T47D (cell line): ENCODE data around the gene RPL38.

Experiments used
- DNase-seq, 2 experiments: peaks; one replicate each; pipeline versions ENCODE4 v3.0.0 to v3.0.0-alpha.2; 2011 to 2012; ENCODE audit warnings: low read depth in 1 of 2, low spot score in 1 of 2
- JUND ChIP-seq: IDR thresholded peaks from 2 replicates; pipeline ENCODE4 v1.6.1; 2012; ENCODE audit warnings: low read depth
- in situ Hi-C: cut with HindIII; loops from 2 replicates; pipeline ENCODE4 v1.10.0; 2016; ENCODE audit warnings: low sequenced_read_pairs, low pct_unique_long_range_greater_than_20kb

Gene RPL38

GRCh38 chr17:74216505-74216904 lies 13.0 kb downstream of the RPL38 start:
- TF ChIP-seq JUND = no peak
- in situ Hi-C loops = no loop called here
- no peak for DNase-seq

- in situ Hi-C loops = no loop called here
- TF ChIP-seq JUND = no peak
- DNase-seq = peak in 1 of 2 experiments; percentile 69
Observed at GRCh38 chr17:74217037-74217730, 13.7 kb downstream of the RPL38 start.

- DNase-seq = no peak
- no peak for TF ChIP-seq JUND
- in situ Hi-C loops = no loop called here
Observed at GRCh38 chr17:74217888-74218287, 14.4 kb downstream of the RPL38 start.

GRCh38 chr17:74218436-74218835 lies 15.0 kb downstream of the RPL38 start:
- DNase-seq = no peak
- no peak for TF ChIP-seq JUND
- in situ Hi-C loops = no loop called here

GRCh38 chr17:74219576-74220133 lies 16.2 kb downstream of the RPL38 start:
- in situ Hi-C loops = no loop called here
- DNase-seq = no peak
- TF ChIP-seq JUND = no peak

- no peak for TF ChIP-seq JUND
- in situ Hi-C loops = no loop called here
- no peak for DNase-seq
Observed at GRCh38 chr17:74220219-74220618, 16.7 kb downstream of the RPL38 start.

GRCh38 chr17:74220946-74221818 lies 17.7 kb downstream of the RPL38 start:
- no peak for TF ChIP-seq JUND
- no peak for DNase-seq
- in situ Hi-C loops = no loop called here

GRCh38 chr17:74222399-74222798 lies 18.9 kb downstream of the RPL38 start:
- DNase-seq = no peak
- no peak for TF ChIP-seq JUND
- in situ Hi-C loops = no loop called here

GRCh38 chr17:74223901-74224300 lies 20.4 kb downstream of the RPL38 start:
- DNase-seq = no peak
- no peak for TF ChIP-seq JUND
- in situ Hi-C loops = no loop called here

- no peak for DNase-seq
- in situ Hi-C loops = no loop called here
- TF ChIP-seq JUND = no peak
Observed at GRCh38 chr17:74224959-74225725, 21.7 kb downstream of the RPL38 start.

- DNase-seq = no peak
- no peak for TF ChIP-seq JUND
- in situ Hi-C loops = no loop called here
Observed at GRCh38 chr17:74226252-74226651, 22.8 kb downstream of the RPL38 start.

GRCh38 chr17:74227271-74228080 lies 24.0 kb downstream of the RPL38 start:
- DNase-seq = no peak
- no peak for TF ChIP-seq JUND
- in situ Hi-C loops = no loop called here
